Measurements from ENCODE around the gene EPHB1.

- no peak for TF ChIP-seq CTCF (IDR thresholded peaks at IDR 0.05)
- TF ChIP-seq POLR2A (IDR thresholded peaks at IDR 0.05), result no peak
These were observed 440.5 kb downstream of the EPHB1 start for GRCh38 chr3:135235541-135235940.

Measured in uterus (tissue), 2 donors.